Measurements from ENCODE around the gene FAM89A. TPM values are rescaled to one million over a fixed set of nuclear protein-coding genes. Genes with fewer than 3 reads are reported as not detected.

FAM89A gene
- polyA plus RNA-seq, 1 of the 3 experiments (the other 2 are of a cell fraction), result 2.7 TPM

GRCh38 chr1:231020816-231021215, 19.2 kb downstream of the FAM89A start:
- Histone ChIP-seq H3K9ac (no peak overlapping the region), H4K20me1 (ENCODE audit: insufficient read depth) (no peaks in the 10 kb centered on the region), H3F3A (replicated peaks; ENCODE audit: insufficient read depth) (no peaks in the 10 kb centered on the region), H2AFZ (ENCODE audit: low read depth) (no peak overlapping the region), H3K27ac (ENCODE audit: low read depth in 2 of 2, low read length in 1 of 2) (no peak overlapping the region), H3K4me2 (no peak overlapping the region), H3K9me2 (no peaks in the 10 kb centered on the region), H3K36me3 (replicated peaks in 1 of 2; ENCODE audit: control insufficient read depth in 1 of 2, insufficient read depth in 2 of 2, low read length in 1 of 2) (no peaks in the 10 kb centered on the region), H3K9me3 (no peaks in the 10 kb centered on the region), H3K79me2 (ENCODE audit: insufficient read depth) (no peaks in the 10 kb centered on the region), H3K4me1 (ENCODE audit: control insufficient read depth in 1 of 2, insufficient read depth in 2 of 2, low read depth in 1 of 2, low read length in 1 of 2) (no peaks in the 10 kb centered on the region), H3K27me3 (ENCODE audit: insufficient read depth) (no peaks in the 10 kb centered on the region), H3K4me3 (ENCODE audit: low read depth in 2 of 2, low read length in 1 of 2) (no peak overlapping the region)
- ChIA-PET CTCF (no interaction called here), POLR2A (no interaction called here)
- no peak for DNase-seq
- no peak for TF ChIP-seq REST (IDR thresholded peaks at IDR 0.05; ENCODE audit: low read depth, low read length)
- no peak for TF ChIP-seq EZH2phosphoT487 (IDR thresholded peaks at IDR 0.05; ENCODE audit: borderline replicate concordance, low read depth)
- TF ChIP-seq POLR2AphosphoS5 (IDR thresholded peaks at IDR 0.05; ENCODE audit: low read depth, low read length), result no peak
- no peak for TF ChIP-seq TCF12 (IDR thresholded peaks at IDR 0.05)
- no peak for TF ChIP-seq YY1 (IDR thresholded peaks at IDR 0.05; ENCODE audit: low read depth)
- no peak for TF ChIP-seq SMC3 (IDR thresholded peaks at IDR 0.05; ENCODE audit: low read depth, low read length)
- no peak for TF ChIP-seq FOXM1 (IDR thresholded peaks at IDR 0.05; ENCODE audit: low read depth)
- TF ChIP-seq RFX5 (IDR thresholded peaks at IDR 0.05; ENCODE audit: low read length), result no peak
- TF ChIP-seq PBX3 (IDR thresholded peaks at IDR 0.05), result no peak
- no peak for TF ChIP-seq TEAD4 (IDR thresholded peaks at IDR 0.05; ENCODE audit: borderline replicate concordance, insufficient read depth)
- TF ChIP-seq NRF1 (IDR thresholded peaks at IDR 0.05; ENCODE audit: low read depth, low read length), result no peak
- no peak for TF ChIP-seq GATA2 (CRISPR knock-in tag; IDR thresholded peaks at IDR 0.05)
- no peak for TF ChIP-seq GABPA (IDR thresholded peaks at IDR 0.05; ENCODE audit: low read depth)
- TF ChIP-seq CTCF (IDR thresholded peaks at IDR 0.05), result no peak
- TF ChIP-seq RAD21 (IDR thresholded peaks at IDR 0.05; ENCODE audit: low read length), result no peak
- TF ChIP-seq TAF1 (IDR thresholded peaks at IDR 0.05; ENCODE audit: borderline replicate concordance, low read depth, low read length), result no peak
- TF ChIP-seq MAX (IDR thresholded peaks at IDR 0.05; ENCODE audit: low read depth), result no peak
- 82% methylated on average over 7 of the region's 7 CpGs for WGBS (ENCODE audit: low lambda C conversion rate)
